ENCODE data around the gene PNCK. TPM values are rescaled to one million over a fixed set of nuclear protein-coding genes. Genes with fewer than 3 reads are reported as not detected.

The PNCK gene
- total RNA-seq, 1 experiment from 2014 or later: 26.8 TPM

GRCh38 chrX:153719238-153719637, 45.6 kb upstream of the PNCK start:
- Histone ChIP-seq H3K4ac (ENCODE audit: low read depth, low read length) (no peak overlapping the region), H2AFZ (ENCODE audit: low read length) (no peak overlapping the region), H2BK120ac (ENCODE audit: low read depth, low read length, poor library complexity, severe bottlenecking) (no peak overlapping the region), H2BK12ac (ENCODE audit: insufficient read length, low read depth, low read length) (no peak overlapping the region), H3K27me3 (ENCODE audit: insufficient read depth, low read length) (no peaks in the 10 kb centered on the region), H4K91ac (ENCODE audit: insufficient read length, low read depth, low read length) (no peak overlapping the region), H3K79me1 (ENCODE audit: insufficient read depth, low read depth, low read length, poor library complexity, severe bottlenecking) (no peaks in the 10 kb centered on the region), H3K9me3 (ENCODE audit: control insufficient read depth, low read depth, low read length) (peaks cover 42% of the 10 kb centered on the region), H3T11ph (ENCODE audit: low read length) (no peak overlapping the region), H4K5ac (ENCODE audit: insufficient read length, low read depth, low read length) (no peak overlapping the region), H2BK20ac (ENCODE audit: low read depth, low read length, poor library complexity, severe bottlenecking) (no peak overlapping the region), H2BK5ac (ENCODE audit: insufficient read length, low read length) (no peak overlapping the region), H3K4me2 (ENCODE audit: insufficient read depth, insufficient read length, low read length) (no peak overlapping the region), H2BK15ac (ENCODE audit: low read depth, low read length) (no peak overlapping the region), H3K23ac (ENCODE audit: insufficient read length, low read depth, low read length) (no peak overlapping the region), H4K20me1 (ENCODE audit: control insufficient read depth, insufficient read depth, insufficient read length) (no peaks in the 10 kb centered on the region), H3K23me2 (ENCODE audit: insufficient read length, low read depth, low read length, poor library complexity, severe bottlenecking) (peaks cover 4% of the 10 kb centered on the region), H3K18ac (ENCODE audit: insufficient read length, low read depth, low read length) (no peak overlapping the region), H3K4me1 (ENCODE audit: insufficient read depth, low read length) (no peaks in the 10 kb centered on the region), H4K8ac (replicated peaks; ENCODE audit: insufficient read length, low read depth, low read length) (no peak overlapping the region), H3K9ac (ENCODE audit: extremely low read depth, insufficient read length, low read length) (no peak overlapping the region), H3K79me2 (ENCODE audit: insufficient read depth, low read length) (peaks cover 10% of the 10 kb centered on the region; the same call in 1 of the 2 replicates), H3K27ac (ENCODE audit: insufficient read length, low read depth, low read length) (no peak overlapping the region), H3K14ac (ENCODE audit: insufficient read depth, low read length) (no peak overlapping the region), H2AK5ac (ENCODE audit: insufficient read length, low read length) (no peak overlapping the region), H3K56ac (ENCODE audit: insufficient read length, low read depth, low read length) (no peak overlapping the region)
- Mint-ChIP-seq H3K27me3 (ENCODE audit: low read depth) (no peaks in the 10 kb centered on the region), H3K4me3 (no peak overlapping the region), H3K36me3 (ENCODE audit: insufficient read depth in 1 of 3, low read depth in 3 of 3) (peaks cover 40 to 77% (median 69%) of the 10 kb centered on the region in 3 experiments), H3K27ac (no peak overlapping the region), H3K4me1 (peaks cover 0 to 8% of the 10 kb centered on the region in 2 experiments; a peak in 2 of 4 replicates), H3K9me3 (peaks cover 65 to 69% of the 10 kb centered on the region in 2 experiments)
- no peak for TF ChIP-seq CTCF (conservative IDR thresholded peaks at IDR 0.05)
- no CpG with 5 or more reads among the region's 2 CpGs for WGBS (ENCODE audit: extremely low coverage, insufficient read length, low lambda C conversion rate)
- DNase-seq: no peak
